ENCODE data around the gene SEMA3F. TPM values are rescaled to one million over a fixed set of nuclear protein-coding genes. Genes with fewer than 3 reads are reported as not detected.

SEMA3F gene
- total RNA-seq, 2 donors from 2014 or later: 25.5 to 35.1 TPM

DNA sequence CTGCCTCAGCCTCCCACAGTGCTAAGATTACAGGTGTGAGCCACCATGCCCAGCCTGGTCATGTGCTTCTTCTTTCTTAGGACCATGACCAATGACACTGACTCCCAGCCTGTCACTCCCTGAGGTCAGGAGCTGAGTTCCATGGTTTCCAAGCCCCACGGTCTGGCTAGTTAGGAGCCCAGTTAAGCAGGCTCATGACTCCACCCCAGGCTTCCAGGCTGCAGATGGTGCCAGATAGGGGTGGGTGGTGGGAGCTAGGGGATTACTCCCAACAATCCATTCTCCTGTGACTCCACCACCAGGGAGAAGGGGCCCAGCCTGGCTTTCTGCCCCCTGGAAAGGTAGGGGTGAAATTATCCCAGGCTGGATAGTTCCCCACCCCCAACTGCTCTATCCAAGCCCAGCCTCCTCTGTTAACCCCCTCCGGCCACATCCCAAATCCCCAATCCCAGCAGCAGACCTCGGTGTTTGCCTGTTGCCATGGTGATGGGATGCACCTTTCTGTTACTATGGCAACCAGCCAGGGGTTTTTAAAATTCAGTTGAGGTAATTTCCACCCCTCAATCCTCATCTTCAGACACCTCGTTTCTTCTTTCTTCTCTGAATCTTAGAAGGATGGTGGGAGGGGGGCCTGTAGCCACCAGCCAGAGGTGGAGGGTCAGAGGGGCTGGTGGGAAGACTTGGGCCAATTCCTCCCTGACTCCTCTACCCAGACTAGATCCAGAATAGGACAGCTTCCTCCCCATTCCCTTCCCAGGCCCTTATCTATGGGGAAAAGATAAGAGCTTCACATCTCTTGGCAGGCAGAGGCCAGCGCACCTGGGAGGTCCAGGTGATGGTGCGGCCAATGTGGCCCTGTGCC is 22.5 kb upstream of the SEMA3F start:
- Histone ChIP-seq H3K27me3 (replicated peaks; ENCODE audit: insufficient read depth) (no peaks in the 10 kb centered on the region), H3K27ac (no peak overlapping the region), H3K4me3 (no peak overlapping the region), H3K36me3 (no peaks in the 10 kb centered on the region), H3K9me3 (no peaks in the 10 kb centered on the region), H3K4me1 (ENCODE audit: control insufficient read depth in 1 of 2, low read depth in 2 of 2) (peaks cover 0 to 14% of the 10 kb centered on the region in 2 donors)
- TF ChIP-seq, protein P1, sequence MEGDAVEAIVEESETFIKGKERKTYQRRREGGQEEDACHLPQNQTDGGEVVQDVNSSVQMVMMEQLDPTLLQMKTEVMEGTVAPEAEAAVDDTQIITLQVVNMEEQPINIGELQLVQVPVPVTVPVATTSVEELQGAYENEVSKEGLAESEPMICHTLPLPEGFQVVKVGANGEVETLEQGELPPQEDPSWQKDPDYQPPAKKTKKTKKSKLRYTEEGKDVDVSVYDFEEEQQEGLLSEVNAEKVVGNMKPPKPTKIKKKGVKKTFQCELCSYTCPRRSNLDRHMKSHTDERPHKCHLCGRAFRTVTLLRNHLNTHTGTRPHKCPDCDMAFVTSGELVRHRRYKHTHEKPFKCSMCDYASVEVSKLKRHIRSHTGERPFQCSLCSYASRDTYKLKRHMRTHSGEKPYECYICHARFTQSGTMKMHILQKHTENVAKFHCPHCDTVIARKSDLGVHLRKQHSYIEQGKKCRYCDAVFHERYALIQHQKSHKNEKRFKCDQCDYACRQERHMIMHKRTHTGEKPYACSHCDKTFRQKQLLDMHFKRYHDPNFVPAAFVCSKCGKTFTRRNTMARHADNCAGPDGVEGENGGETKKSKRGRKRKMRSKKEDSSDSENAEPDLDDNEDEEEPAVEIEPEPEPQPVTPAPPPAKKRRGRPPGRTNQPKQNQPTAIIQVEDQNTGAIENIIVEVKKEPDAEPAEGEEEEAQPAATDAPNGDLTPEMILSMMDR (IDR thresholded peaks at IDR 0.05): no peak
- no peak for DNase-seq (ENCODE audit: low spot score)
- no peak for ATAC-seq (ENCODE audit: insufficient number of reproducible peaks, low FRiP score, low read depth)

DNA sequence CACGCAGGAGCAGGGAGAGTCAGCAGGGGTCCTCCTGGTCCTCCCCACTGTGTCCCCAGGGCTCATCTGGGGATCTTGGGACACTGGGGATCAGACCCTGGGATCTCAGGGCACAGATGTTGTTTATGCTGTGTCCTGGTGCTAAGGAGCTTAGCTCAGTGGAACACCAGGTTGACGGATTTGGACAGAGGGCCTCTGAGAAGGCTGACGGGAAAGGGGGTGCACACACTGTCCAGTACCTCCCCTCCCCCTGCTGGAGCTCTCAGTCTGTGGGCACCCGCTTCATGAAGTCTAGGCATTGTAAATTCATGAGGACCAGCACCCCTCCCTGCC is 21.9 kb upstream of the SEMA3F start:
- DNase-seq (ENCODE audit: low spot score) (no peak), ATAC-seq (ENCODE audit: insufficient number of reproducible peaks, low FRiP score, low read depth) (no peak)
- no peaks in the 10 kb centered on the region for H3K9me3 ChIP-seq
- no peaks in the 10 kb centered on the region for H3K27me3 ChIP-seq (replicated peaks; ENCODE audit: insufficient read depth)
- no peaks in the 10 kb centered on the region for H3K36me3 ChIP-seq
- no peak overlapping the region for H3K4me3 ChIP-seq
- no peak overlapping the region for H3K27ac ChIP-seq
- TF ChIP-seq, protein P1 (IDR thresholded peaks at IDR 0.05): no peak
- peaks cover 0 to 12% of the 10 kb centered on the region in 2 donors for H3K4me1 ChIP-seq (ENCODE audit: control insufficient read depth in 1 of 2, low read depth in 2 of 2)

DNA sequence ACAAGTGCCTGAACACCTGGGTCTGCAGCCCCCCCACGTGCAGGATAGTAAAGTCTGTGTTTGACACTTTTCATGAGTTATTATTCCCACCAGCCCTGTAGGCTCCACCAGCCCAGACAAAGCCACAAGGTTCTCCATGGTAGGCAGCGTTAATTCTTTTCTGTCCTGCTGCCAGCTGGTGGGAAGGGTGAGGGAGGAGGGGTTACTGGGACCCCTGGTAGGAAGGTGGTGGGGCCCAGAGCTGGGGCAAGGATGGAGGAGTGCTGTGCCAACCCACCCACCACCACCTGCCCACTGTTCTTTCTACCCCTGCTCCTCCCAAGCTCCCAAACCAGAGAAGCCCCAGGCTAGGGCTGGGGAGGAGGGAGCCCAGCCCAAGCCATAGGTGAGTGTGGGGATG is 20.8 kb upstream of the SEMA3F start:
- Histone ChIP-seq H3K4me3 (no peak overlapping the region), H3K9me3 (no peaks in the 10 kb centered on the region), H3K27me3 (replicated peaks; ENCODE audit: insufficient read depth) (no peaks in the 10 kb centered on the region), H3K4me1 (ENCODE audit: control insufficient read depth in 1 of 2, low read depth in 2 of 2) (peaks cover 3 to 21% of the 10 kb centered on the region in 2 donors), H3K36me3 (no peaks in the 10 kb centered on the region), H3K27ac (no peak overlapping the region)
- no peak for ATAC-seq (ENCODE audit: insufficient number of reproducible peaks, low FRiP score, low read depth)
- no peak for DNase-seq (ENCODE audit: low spot score)
- TF ChIP-seq, protein P1 (IDR thresholded peaks at IDR 0.05): no peak

DNA sequence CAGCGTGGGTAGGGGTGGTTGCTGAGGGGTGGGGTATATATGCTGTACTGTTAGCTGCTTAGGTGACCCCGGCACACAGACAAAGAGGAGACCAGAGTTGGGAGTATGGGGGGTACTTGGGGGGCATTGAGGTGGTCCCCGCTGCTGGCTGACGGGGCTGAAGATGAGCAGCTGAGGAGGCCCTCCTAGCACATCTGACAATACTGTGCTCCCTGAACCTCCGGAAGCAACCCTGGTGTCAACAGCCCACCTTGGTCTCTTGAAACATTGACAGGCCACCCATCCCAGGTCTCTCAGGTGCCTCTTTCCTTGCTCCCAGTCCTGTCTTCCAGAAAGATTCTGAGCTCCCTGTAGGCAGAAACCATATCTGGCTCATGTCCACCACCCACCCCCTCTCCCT is 19.2 kb upstream of the SEMA3F start:
- ATAC-seq (ENCODE audit: insufficient number of reproducible peaks, low FRiP score, low read depth) (no peak), DNase-seq (ENCODE audit: low spot score) (no peak)
- TF ChIP-seq, protein P1 (IDR thresholded peaks at IDR 0.05): no peak

DNA sequence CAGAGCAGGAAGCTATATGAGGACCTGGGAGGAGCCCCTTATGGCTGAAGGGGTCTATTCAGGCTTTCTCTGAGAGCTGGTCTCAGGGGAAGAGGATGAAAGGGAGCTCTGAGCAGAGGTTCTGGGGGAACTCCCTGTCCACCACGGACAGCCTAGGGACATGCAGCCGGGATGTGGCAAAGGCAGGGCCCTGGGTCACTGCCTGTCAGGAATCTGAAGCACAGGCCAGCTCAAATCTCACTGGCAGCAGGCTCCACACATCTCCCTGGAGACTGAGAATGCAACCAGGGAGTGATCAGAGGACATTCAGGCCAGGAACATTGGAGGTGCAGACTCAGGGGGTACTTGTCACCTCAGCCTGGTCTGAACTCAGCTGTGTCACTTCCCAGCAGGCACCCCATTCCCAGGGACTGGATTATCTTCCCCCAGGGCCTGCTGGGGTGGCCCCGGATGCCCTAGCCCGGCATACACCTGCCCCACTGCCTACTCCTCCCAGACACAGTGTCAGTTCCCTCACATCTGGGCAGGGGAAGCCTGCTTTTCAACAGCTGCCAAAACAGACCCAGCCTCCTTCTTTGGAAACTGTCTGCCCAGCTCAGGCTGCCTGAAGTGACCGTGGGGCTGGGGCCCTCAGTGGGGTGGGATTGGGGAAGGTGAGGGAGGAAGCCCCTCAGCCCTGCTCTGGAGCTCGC is 18.3 kb upstream of the SEMA3F start:
- Histone ChIP-seq H3K27me3 (replicated peaks; ENCODE audit: insufficient read depth) (no peaks in the 10 kb centered on the region), H3K9me3 (no peaks in the 10 kb centered on the region), H3K36me3 (no peaks in the 10 kb centered on the region), H3K27ac (no peak overlapping the region), H3K4me3 (no peak overlapping the region), H3K4me1 (ENCODE audit: control insufficient read depth in 1 of 2, low read depth in 2 of 2) (peaks cover 3 to 21% of the 10 kb centered on the region in 2 donors)
- TF ChIP-seq, protein P1 (IDR thresholded peaks at IDR 0.05): no peak
- no peak for ATAC-seq (ENCODE audit: insufficient number of reproducible peaks, low FRiP score, low read depth)
- no peak for DNase-seq (ENCODE audit: low spot score)

More for the DNA sequence above, 19.2 kb upstream of the SEMA3F start:
- no peaks in the 10 kb centered on the region for H3K9me3 ChIP-seq
- no peak overlapping the region for H3K27ac ChIP-seq
- no peaks in the 10 kb centered on the region for H3K27me3 ChIP-seq (replicated peaks; ENCODE audit: insufficient read depth)
- no peaks in the 10 kb centered on the region for H3K36me3 ChIP-seq
- H3K4me3 ChIP-seq: no peak overlapping the region
- H3K4me1 ChIP-seq (ENCODE audit: control insufficient read depth in 1 of 2, low read depth in 2 of 2): peaks cover 3 to 21% of the 10 kb centered on the region in 2 donors
